KMS-11 (cell line): ENCODE measurements around the gene TSEN54.

ENCODE experiments used
- H2AFZ ChIP-seq: fragments of 200-600 bp; sonication (generic); 2 replicates; pipeline ENCODE4 v1.6.1; 2016; ENCODE audit warnings: antibody characterized with exemption, mixed run types, low read depth
- H3K27ac ChIP-seq: fragments of 200-600 bp; sonication (generic); 2 replicates; pipeline ENCODE4 v1.6.1; 2016; ENCODE audit warnings: mild to moderate bottlenecking, mixed run types
- H3K27me3 ChIP-seq: fragments of 200-600 bp; sonication (generic); 2 replicates; pipeline ENCODE4 v1.6.1; 2017; ENCODE audit warnings: mild to moderate bottlenecking, low read depth, mixed run types, moderate library complexity; ENCODE audit not compliant: insufficient read depth
- H3K36me3 ChIP-seq: fragments of 200-600 bp; sonication (generic); 2 replicates; pipeline ENCODE4 v1.6.1; 2017; ENCODE audit warnings: mild to moderate bottlenecking, mixed run types; ENCODE audit not compliant: insufficient read depth
- H3K4me1 ChIP-seq: fragments of 200-600 bp; sonication (generic); 2 replicates; pipeline ENCODE4 v1.6.1; 2016; ENCODE audit warnings: mild to moderate bottlenecking, low read depth, mixed run types; ENCODE audit not compliant: poor library complexity, severe bottlenecking
- H3K4me2 ChIP-seq: fragments of 200-600 bp; sonication (generic); 2 replicates; pipeline ENCODE4 v1.7.0; 2016; ENCODE audit warnings: mild to moderate bottlenecking, mixed run types
- H3K4me3 ChIP-seq: fragments of 200-600 bp; sonication (generic); IDR thresholded peaks from 2 replicates; pipeline ENCODE4 v1.6.1; 2017; ENCODE audit warnings: low read depth, low read length, mixed read lengths; ENCODE audit not compliant: insufficient read depth
- H3K79me2 ChIP-seq: fragments of 200-600 bp; sonication (generic); 2 replicates; pipeline ENCODE4 v1.6.1; 2016; ENCODE audit warnings: low read depth, mixed run types; ENCODE audit not compliant: insufficient read depth
- H3K9ac ChIP-seq: fragments of 200-600 bp; sonication (generic); 2 replicates; pipeline ENCODE4 v1.6.1; 2016; ENCODE audit warnings: mild to moderate bottlenecking, mixed run types
- H4K20me1 ChIP-seq: fragments of 200-600 bp; sonication (generic); 2 replicates; pipeline ENCODE4 v1.6.1; 2016; ENCODE audit warnings: mild to moderate bottlenecking, mixed run types; ENCODE audit not compliant: insufficient read depth
- CTCF ChIP-seq: fragments of 200-600 bp; sonication (generic); conservative IDR thresholded peaks from 2 replicates; pipeline ENCODE4 v1.6.1; 2017; ENCODE audit warnings: low read depth, mild to moderate bottlenecking, antibody characterized with exemption, low read length, moderate library complexity, mixed read lengths

Gene TSEN54

GRCh38 chr17:75501378-75502071, 14.8 kb upstream of the TSEN54 start:
- H3K4me3 ChIP-seq: no peak overlapping the region
- H3K36me3 ChIP-seq: no peaks in the 10 kb centered on the region
- H3K27ac ChIP-seq: no peak overlapping the region
- H3K4me1 ChIP-seq: no peaks in the 10 kb centered on the region
- TF ChIP-seq CTCF: no peak
- no peak overlapping the region for H2AFZ ChIP-seq
- H3K79me2 ChIP-seq: no peaks in the 10 kb centered on the region
- H3K9ac ChIP-seq: no peak overlapping the region
- H4K20me1 ChIP-seq: no peaks in the 10 kb centered on the region
- no peaks in the 10 kb centered on the region for H3K27me3 ChIP-seq
- no peak overlapping the region for H3K4me2 ChIP-seq

- Histone ChIP-seq H3K9ac (no peak overlapping the region), H3K79me2 (no peaks in the 10 kb centered on the region), H3K4me1 (no peaks in the 10 kb centered on the region), H3K4me3 (no peak overlapping the region), H4K20me1 (no peaks in the 10 kb centered on the region), H3K36me3 (no peaks in the 10 kb centered on the region), H3K27me3 (no peaks in the 10 kb centered on the region), H2AFZ (no peak overlapping the region), H3K4me2 (no peak overlapping the region), H3K27ac (no peak overlapping the region)
- no peak for TF ChIP-seq CTCF
Measured at GRCh38 chr17:75502072-75502720, 14.1 kb upstream of the TSEN54 start.

GRCh38 chr17:75502721-75503329, 13.5 kb upstream of the TSEN54 start:
- H2AFZ ChIP-seq: no peak overlapping the region
- no peak for TF ChIP-seq CTCF

GRCh38 chr17:75503337-75503950, 12.9 kb upstream of the TSEN54 start:
- Histone ChIP-seq H3K27me3 (no peaks in the 10 kb centered on the region), H3K36me3 (no peaks in the 10 kb centered on the region), H4K20me1 (no peaks in the 10 kb centered on the region), H3K9ac (no peak overlapping the region), H3K4me2 (no peak overlapping the region), H3K4me3 (no peak overlapping the region), H2AFZ (no peak overlapping the region), H3K27ac (no peak overlapping the region), H3K79me2 (no peaks in the 10 kb centered on the region), H3K4me1 (no peaks in the 10 kb centered on the region)
- TF ChIP-seq CTCF: no peak

More at GRCh38 chr17:75502721-75503329, 13.5 kb upstream of the TSEN54 start:
- Histone ChIP-seq H3K79me2 (no peaks in the 10 kb centered on the region), H3K4me1 (no peaks in the 10 kb centered on the region), H3K27me3 (no peaks in the 10 kb centered on the region), H3K27ac (no peak overlapping the region), H3K4me2 (no peak overlapping the region), H3K36me3 (no peaks in the 10 kb centered on the region), H3K9ac (no peak overlapping the region), H4K20me1 (no peaks in the 10 kb centered on the region), H3K4me3 (no peak overlapping the region)
